Measurements from ENCODE around the gene RBM5.

The RBM5 gene

GRCh38 chr3:50138266-50139200 lies 49.8 kb downstream of the RBM5 start:
- no peak for DNase-seq (ENCODE audit: low spot score)

GRCh38 chr3:50139308-50139707 lies 50.6 kb downstream of the RBM5 start:
- no peak for DNase-seq (ENCODE audit: low spot score)

GRCh38 chr3:50139718-50140423 lies 51.2 kb downstream of the RBM5 start:
- no peak for DNase-seq (ENCODE audit: low spot score)

- DNase-seq (ENCODE audit: low spot score) = no peak
These were observed 52.3 kb downstream of the RBM5 start for GRCh38 chr3:50140990-50141389.

GRCh38 chr3:50146316-50146901 lies 57.7 kb downstream of the RBM5 start:
- DNase-seq (ENCODE audit: low spot score) = no peak

GRCh38 chr3:50147016-50147415 lies 58.3 kb downstream of the RBM5 start:
- DNase-seq (ENCODE audit: low spot score) = no peak

GRCh38 chr3:50147447-50147846 lies 58.7 kb downstream of the RBM5 start:
- no peak for DNase-seq (ENCODE audit: low spot score)

GRCh38 chr3:50147861-50148260 lies 59.1 kb downstream of the RBM5 start:
- no peak for DNase-seq (ENCODE audit: low spot score)

GRCh38 chr3:50150404-50150750 lies 61.7 kb downstream of the RBM5 start:
- DNase-seq (ENCODE audit: low spot score) = no peak

- no peak for DNase-seq (ENCODE audit: low spot score)
These were observed 62.4 kb downstream of the RBM5 start for GRCh38 chr3:50150863-50151686.

- DNase-seq (ENCODE audit: low spot score) = no peak
These were observed 63.0 kb downstream of the RBM5 start for GRCh38 chr3:50151728-50152127.

- no peak for DNase-seq (ENCODE audit: low spot score)
These were observed 65.2 kb downstream of the RBM5 start for GRCh38 chr3:50153782-50154475.

- DNase-seq (ENCODE audit: low spot score) = no peak
These were observed 65.7 kb downstream of the RBM5 start for GRCh38 chr3:50154476-50154839.

- DNase-seq (ENCODE audit: low spot score) = peak; percentile 90
These were observed 66.2 kb downstream of the RBM5 start, which contains the start of gene SEMA3F for GRCh38 chr3:50154840-50155490. SEMA3F (plus strand) TSS chr3:50155324; CDS start chr3:50159623, 4,299 bp downstream.

- no peak for DNase-seq (ENCODE audit: low spot score)
These were observed 66.8 kb downstream of the RBM5 start for GRCh38 chr3:50155491-50155878.

- no peak for DNase-seq (ENCODE audit: low spot score)
These were observed 67.2 kb downstream of the RBM5 start for GRCh38 chr3:50155891-50156290.

GRCh38 chr3:50156549-50157493 lies 68.1 kb downstream of the RBM5 start:
- no peak for DNase-seq (ENCODE audit: low spot score)

GRCh38 chr3:50157827-50158529 lies 69.3 kb downstream of the RBM5 start:
- no peak for DNase-seq (ENCODE audit: low spot score)

- DNase-seq (ENCODE audit: low spot score) = no peak
These were observed 69.9 kb downstream of the RBM5 start for GRCh38 chr3:50158530-50159146.
